ENCODE data around the gene CCZ1B.
"Not testable (repeated sequence)": the region's sequence is repeated elsewhere in the genome, so short reads cannot be mapped to it uniquely, and the experiment has no call there.

CCZ1B gene

DNA sequence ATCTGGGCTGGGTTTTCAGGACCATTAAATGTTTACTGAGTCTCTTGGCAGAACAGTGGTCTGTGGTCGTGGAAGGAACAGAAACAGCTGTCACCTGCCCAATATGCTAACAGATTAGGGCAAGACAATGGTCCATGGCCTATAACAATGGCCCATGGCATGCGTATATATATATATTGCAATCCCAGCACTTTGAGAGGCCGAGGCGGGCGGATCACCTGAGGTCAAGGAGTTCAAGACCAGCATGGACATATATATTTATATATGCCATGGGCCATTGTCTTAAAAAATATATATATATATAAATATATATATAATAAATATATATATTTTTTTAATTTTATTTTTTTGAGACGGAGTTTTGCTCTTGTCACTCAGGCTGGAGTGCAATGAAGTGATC lies 44.5 kb downstream of the CCZ1B start:
- H3K27ac ChIP-seq, result not testable (repeated sequence)

DNA sequence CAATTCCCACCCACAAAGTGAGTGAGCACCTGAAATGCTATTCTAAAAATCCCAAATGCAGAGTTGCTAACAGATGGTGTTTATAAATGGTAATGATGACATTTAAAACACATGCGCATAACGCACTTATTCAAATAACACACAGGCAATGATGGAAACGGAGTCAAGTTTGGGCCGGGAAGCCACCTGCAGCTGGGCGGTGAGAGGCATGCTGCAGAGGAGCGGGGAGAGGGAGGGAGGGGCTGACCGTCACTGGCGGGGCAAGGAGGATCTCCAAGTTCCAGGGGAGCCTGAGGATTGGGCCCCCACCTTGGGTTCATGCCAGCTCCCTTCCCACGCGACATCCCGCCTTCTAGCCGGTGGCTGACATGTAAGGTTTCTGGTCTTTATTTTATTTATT lies 64.9 kb downstream of the CCZ1B start:
- H3K27ac ChIP-seq, result not testable (repeated sequence)

- not testable (repeated sequence) for H3K27ac ChIP-seq
Observed at GRCh38 chr7:6753964-6754363, 72.1 kb downstream of the CCZ1B start, which contains the start of gene RSPH10B2. RSPH10B2 (plus strand) TSS chr7:6754103; CDS start chr7:6757678, 3,575 bp downstream.

DNA sequence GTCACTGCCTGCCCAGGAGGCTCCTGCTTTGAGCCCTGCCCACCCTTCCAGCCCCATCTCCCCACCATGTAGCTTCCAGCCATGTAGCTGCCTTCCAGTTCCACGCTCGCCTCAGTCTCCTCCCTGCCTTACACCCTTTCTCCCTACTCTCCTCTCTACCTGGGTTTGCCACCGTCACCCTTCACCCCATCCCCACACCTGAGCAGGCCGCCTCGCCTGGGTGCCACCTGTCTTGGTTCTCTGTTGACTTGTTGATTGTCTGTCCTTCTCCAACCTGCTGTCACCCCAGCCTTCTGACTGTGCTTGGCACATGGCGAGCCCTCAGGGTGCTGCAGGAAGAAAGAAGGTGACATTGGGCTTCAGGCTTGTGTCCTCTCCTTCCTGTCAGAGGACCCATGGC lies 75.9 kb downstream of the CCZ1B start:
- H3K27ac ChIP-seq, result not testable (repeated sequence)

DNA sequence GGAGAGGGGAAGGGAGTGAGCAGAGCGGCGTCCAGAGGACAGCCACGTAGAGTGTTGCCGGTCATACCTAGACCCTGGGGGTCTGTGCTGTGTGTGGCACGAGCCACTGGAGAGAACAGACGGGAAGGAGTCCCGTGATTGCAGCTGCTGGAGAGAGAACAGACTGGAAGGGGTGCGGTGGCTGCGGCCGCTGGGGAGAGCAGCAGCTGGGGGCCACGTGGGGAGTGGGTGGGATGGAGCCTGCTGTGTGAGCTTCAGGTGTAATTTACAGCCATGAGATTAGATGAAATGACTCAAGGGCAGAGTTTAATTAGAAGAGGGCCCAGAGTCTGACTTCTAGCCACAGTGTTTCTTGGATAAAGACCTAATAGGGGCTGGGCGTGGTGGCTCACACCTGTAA lies 76.7 kb downstream of the CCZ1B start:
- H3K27ac ChIP-seq, result not testable (repeated sequence)
